H1 (cell line): ENCODE data around the gene AAGAB. TPM values are rescaled to one million over a fixed set of nuclear protein-coding genes. Genes with fewer than 3 reads are reported as not detected.

Source experiments
- KDM4A ChIP-seq: IDR thresholded peaks from one replicate; pipeline ENCODE4 v1.7.1; 2012; ENCODE audit warnings: low read depth, mild to moderate bottlenecking, moderate library complexity, low read length, inconsistent platforms; ENCODE audit not compliant: severe bottlenecking
- TBP ChIP-seq: IDR thresholded peaks from 2 replicates; pipeline ENCODE4 v1.6.1; 2011; ENCODE audit warnings: low read depth, low read length, improper control_type of control experiment
- polyA plus RNA-seq, 7 experiments: library from polyadenylated mRNA; depleted of rRNA in 3 of 7; stranded (reverse) in 5 of 7; unstranded in 2 of 7; fragments of >200 nt in 5 of 7; fragments of 200-250 nt in 2 of 7; gene quantifications; 1 replicate in 5 of 7; 2 replicates in 1 of 7; 4 replicates in 1 of 7; pipeline versions ENCODE4 v1.2.1 to v1.2.3, GENCODE V29; 2011 to 2013; ENCODE audit warnings: missing spikeins in 2 of 7, mixed read lengths in 2 of 7
- total RNA-seq: library from RNA; stranded (reverse); fragmentation: NEBNext Ultra II Directional; extraction: Animal tissue kit (Norgen Biotek cat#: 25700); gene quantifications from 2 replicates; pipeline ENCODE4 v1.2.1, GENCODE V29; 2021

Gene AAGAB
- total and polyA plus RNA-seq, 2 of the 8 experiments (the other 6 are each of a cell fraction or from before 2014, with no cell fraction given), result 20.1 to 45.9 TPM

DNA sequence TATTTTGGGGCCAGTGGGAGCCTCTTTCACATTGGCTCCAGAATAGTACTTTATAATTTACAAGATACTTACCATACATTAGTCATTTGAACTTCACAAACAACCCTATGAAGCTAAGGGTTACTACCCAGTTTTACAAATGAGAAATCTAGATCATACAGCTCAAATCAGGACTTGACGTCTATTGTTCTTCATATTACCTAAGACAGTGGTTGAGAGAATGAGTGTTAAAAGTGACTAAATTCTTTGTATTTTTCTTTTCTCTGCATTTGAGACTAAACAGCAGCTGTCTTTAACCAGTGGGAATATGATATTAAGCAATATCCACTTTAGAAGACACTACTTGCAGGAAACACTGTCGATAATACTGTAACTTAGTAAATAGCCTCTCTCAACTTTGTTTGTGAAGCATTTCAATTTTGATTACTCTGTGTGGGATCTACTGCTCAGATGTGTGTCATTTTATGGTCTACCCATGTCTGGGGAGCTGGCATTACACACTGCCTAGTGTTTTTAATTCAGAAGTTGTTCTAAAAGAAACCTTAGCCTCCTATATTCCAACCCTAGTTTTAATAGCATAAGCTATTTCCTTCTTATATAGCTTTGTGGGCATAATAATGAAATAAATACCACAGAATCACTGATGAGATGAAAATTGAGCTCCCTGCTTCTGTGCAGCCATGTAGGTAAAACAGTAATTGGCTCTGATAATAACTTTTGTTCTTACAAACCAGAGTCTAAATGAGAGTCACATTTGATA is 46.0 kb upstream of the AAGAB start (continued):
- TF ChIP-seq TBP (no peak), KDM4A (no peak)
